Measurements from ENCODE around the gene ASH1L. TPM values are rescaled to one million over a fixed set of nuclear protein-coding genes. Genes with fewer than 3 reads are reported as not detected.

Gene ASH1L
- total RNA-seq, 1 donor from 2014 or later = 51.5 TPM

GRCh38 chr1:155325603-155325893 is 237.1 kb downstream of the ASH1L start:
- no peak for TF ChIP-seq CTCF (IDR thresholded peaks at IDR 0.05)
- Mint-ChIP-seq H3K4me3 (ENCODE audit: unreplicated experiment) (peak overlapping the region; percentile 86), H3K36me3 (ENCODE audit: unreplicated experiment) (peaks cover 8% of the 10 kb centered on the region), H3K27ac (ENCODE audit: unreplicated experiment) (peak overlapping the region; percentile 70), H3K4me1 (ENCODE audit: unreplicated experiment) (peaks cover 26% of the 10 kb centered on the region), H3K27me3 (ENCODE audit: unreplicated experiment) (no peaks in the 10 kb centered on the region), H3K9me3 (ENCODE audit: unreplicated experiment) (no peaks in the 10 kb centered on the region)
- DNase-seq (ENCODE audit: extremely low spot score, unreplicated experiment) = no peak

- DNase-seq (ENCODE audit: extremely low spot score, unreplicated experiment) = no peak
- peaks cover 5% of the 10 kb centered on the region for H3K36me3 Mint-ChIP-seq (ENCODE audit: unreplicated experiment)
- no peaks in the 10 kb centered on the region for H3K9me3 Mint-ChIP-seq (ENCODE audit: unreplicated experiment)
- H3K27ac Mint-ChIP-seq (ENCODE audit: unreplicated experiment) = peak overlapping the region; percentile 50
- H3K27me3 Mint-ChIP-seq (ENCODE audit: unreplicated experiment) = no peaks in the 10 kb centered on the region
- H3K4me1 Mint-ChIP-seq (ENCODE audit: unreplicated experiment) = peaks cover 32% of the 10 kb centered on the region
- peak; percentile 55 for TF ChIP-seq CTCF (IDR thresholded peaks at IDR 0.05)
- H3K4me3 Mint-ChIP-seq (ENCODE audit: unreplicated experiment) = peak overlapping the region; percentile 86
Observed at GRCh38 chr1:155324717-155325602, 237.6 kb downstream of the ASH1L start.

GRCh38 chr1:155324037-155324716 is 238.4 kb downstream of the ASH1L start:
- Mint-ChIP-seq H3K27me3 (ENCODE audit: unreplicated experiment) (no peaks in the 10 kb centered on the region), H3K27ac (ENCODE audit: unreplicated experiment) (peak overlapping the region; percentile 67), H3K9me3 (ENCODE audit: unreplicated experiment) (no peaks in the 10 kb centered on the region), H3K4me1 (ENCODE audit: unreplicated experiment) (peaks cover 32% of the 10 kb centered on the region), H3K4me3 (ENCODE audit: unreplicated experiment) (peak overlapping the region; percentile 86), H3K36me3 (ENCODE audit: unreplicated experiment) (peaks cover 3% of the 10 kb centered on the region)
- peak; percentile 96 for DNase-seq (ENCODE audit: extremely low spot score, unreplicated experiment)
- no peak for TF ChIP-seq CTCF (IDR thresholded peaks at IDR 0.05)

GRCh38 chr1:155323729-155324036 is 238.9 kb downstream of the ASH1L start:
- DNase-seq (ENCODE audit: extremely low spot score, unreplicated experiment) = peak; percentile 93
- peak overlapping the region; percentile 86 for H3K4me3 Mint-ChIP-seq (ENCODE audit: unreplicated experiment)
- peaks cover 32% of the 10 kb centered on the region for H3K4me1 Mint-ChIP-seq (ENCODE audit: unreplicated experiment)
- no peaks in the 10 kb centered on the region for H3K9me3 Mint-ChIP-seq (ENCODE audit: unreplicated experiment)
- no peak for TF ChIP-seq CTCF (IDR thresholded peaks at IDR 0.05)
- H3K27ac Mint-ChIP-seq (ENCODE audit: unreplicated experiment) = peak overlapping the region; percentile 67
- H3K27me3 Mint-ChIP-seq (ENCODE audit: unreplicated experiment) = no peaks in the 10 kb centered on the region
- peaks cover 8% of the 10 kb centered on the region for H3K36me3 Mint-ChIP-seq (ENCODE audit: unreplicated experiment)

Data from osteocyte (in vitro differentiated cells).